NOMO-1 (cell line): Measurements from ENCODE around the gene RPS28.
"Not testable (repeated sequence)": the region's sequence is repeated elsewhere in the genome, so short reads cannot be mapped to it uniquely, and the experiment has no call there.

Experiments used
- DNase-seq, 2 experiments: peaks; one replicate each; lab custom pipeline; 2025; ENCODE audit not compliant: unreplicated experiment in 2 of 2; lab: John Stamatoyannopoulos, UW

The RPS28 gene

GRCh38 chr19:8340341-8341096 lies 19.2 kb downstream of the RPS28 start:
- no peak for DNase-seq

GRCh38 chr19:8341504-8341903 lies 20.2 kb downstream of the RPS28 start:
- DNase-seq: not testable (repeated sequence)

DNA sequence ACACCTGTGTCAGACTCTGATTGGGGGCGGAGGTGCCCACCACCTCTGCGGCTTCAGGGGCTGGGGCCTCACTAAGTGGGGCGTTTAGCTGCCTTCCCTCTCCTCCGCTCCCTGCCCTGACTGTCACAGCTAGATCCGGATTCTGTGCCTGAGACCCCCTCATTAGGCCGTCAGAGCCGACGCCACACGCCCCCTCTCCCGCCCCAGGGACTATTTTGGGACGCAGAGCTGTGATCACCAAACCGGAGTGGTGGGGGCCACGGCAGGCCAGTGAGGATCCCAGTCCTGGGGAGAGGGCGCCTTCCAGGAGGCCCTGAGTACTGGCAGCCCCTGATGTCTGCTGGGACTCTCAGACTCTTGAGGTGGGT lies 21.0 kb downstream of the RPS28 start:
- no peak for DNase-seq

DNA sequence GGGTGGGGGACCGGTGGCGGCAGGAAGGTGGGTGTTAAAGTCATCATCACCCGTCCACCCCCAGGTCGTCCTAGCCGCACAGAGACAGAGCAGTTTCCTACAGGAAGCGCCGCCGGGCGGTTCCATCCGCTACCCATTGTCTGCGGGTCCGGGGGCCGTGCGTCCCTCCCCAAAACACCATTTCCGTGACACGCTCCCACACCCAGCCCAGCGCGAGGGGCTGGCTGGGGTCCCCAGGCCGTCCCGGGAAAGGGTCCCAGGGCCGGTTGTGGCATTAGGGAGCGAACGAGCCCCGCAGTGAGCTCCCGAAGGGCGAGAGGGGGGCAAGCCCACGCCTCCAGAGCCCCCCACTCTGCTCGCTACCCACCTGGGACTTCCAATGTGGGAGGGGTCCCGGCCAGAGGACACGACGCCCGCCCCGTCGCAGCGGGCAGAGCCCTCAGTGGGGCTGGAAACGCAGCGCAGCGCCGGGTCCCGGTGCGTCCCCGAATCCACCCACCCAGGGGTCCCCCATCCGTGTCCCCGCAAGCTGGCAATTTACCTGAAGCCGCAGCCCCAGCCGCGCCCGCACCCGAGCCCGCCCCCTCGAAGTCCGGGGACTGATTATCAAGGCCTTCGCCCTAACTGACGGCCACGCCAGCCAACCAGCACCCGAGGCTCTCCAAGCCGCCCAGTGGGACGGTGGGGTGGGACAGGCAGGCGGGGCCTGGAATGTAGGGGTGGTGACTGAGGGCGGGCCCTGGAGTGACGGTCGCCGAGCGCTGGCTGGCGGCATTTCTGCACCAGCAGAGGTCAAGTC lies 21.6 kb downstream of the RPS28 start, which contains the start of gene KANK3:
Gene KANK3 (minus strand): TSS at position 579 of the 799 bp plus-strand sequence. CDS start 5,434 bp downstream, outside the sequence.
- DNase-seq: peak; percentile 80 to 89

DNA sequence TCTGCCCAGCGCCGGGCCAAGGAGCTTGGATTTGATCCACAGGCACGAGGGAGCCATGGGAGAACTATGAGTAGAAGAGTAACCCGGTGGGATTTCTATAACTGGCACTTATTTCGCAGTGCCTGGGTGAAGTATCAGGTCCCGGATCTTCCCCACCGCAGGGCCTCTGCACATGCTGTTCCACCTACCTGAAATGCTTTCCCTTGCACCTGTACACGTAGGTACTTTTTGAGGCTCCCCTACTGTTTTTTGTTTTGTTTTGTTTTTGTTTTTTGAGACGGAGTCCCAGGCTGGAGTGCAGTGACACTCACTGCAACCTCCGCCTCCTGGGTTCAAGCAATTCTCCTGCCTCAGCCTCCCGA lies 22.2 kb downstream of the RPS28 start:
- no peak for DNase-seq

DNA sequence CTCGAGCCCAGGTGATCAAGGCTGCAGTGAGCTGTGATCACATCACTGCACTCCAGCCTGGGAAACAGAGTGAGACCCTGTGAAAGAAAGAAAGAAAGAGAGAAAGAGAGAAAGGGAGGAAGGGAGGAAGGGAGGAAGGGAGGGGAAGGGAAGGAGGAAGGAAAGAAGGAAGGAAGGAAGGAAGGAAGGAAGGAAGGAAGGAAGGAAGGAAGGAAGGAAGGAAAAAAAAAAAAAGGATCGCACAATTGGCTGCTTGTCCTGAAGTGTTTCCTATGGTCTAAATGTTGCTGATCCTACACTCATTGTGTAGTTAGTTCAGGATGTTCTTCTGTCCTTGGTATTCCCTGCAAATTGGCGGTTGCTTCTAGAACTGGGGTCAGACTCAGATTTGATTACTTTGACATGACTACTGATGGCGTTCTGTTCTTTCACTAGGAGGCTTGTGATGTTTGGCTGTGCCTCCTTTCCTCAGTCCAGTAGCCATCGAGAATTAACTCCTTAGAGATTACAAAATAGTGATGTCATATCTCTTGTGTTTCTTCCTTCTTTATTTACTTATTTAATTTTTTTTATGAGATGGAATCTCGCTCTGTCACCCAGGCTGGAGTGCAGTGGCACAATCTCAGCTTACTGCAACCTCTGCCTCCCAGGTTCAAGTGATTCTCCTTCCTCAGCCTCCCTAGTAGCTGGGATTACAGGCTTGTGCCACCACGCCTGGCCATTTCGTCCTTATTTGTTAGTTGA lies 28.5 kb downstream of the RPS28 start:
- DNase-seq: not testable (repeated sequence)

GRCh38 chr19:8352134-8352827 lies 31.0 kb downstream of the RPS28 start:
- no peak for DNase-seq

DNA sequence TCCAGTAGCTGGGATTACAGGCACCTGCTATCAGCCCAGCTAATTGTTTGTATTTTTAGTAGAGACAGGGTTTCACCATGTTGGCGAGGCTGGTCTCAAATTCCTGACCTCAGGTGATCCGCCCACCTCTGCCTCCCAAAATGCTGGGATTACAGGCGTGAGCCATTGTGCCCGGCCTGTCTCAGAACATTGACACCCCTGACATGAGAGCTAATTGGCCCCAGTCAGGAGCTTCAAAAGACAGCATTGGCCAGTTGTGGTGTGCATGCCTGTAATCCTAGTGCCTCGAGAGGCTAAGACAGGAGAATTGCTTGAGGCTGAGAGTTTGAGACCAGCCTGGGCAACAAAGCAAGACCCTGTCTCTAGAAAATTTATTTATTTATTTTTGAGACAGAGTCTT lies 31.5 kb downstream of the RPS28 start:
- DNase-seq: not testable (repeated sequence)

DNA sequence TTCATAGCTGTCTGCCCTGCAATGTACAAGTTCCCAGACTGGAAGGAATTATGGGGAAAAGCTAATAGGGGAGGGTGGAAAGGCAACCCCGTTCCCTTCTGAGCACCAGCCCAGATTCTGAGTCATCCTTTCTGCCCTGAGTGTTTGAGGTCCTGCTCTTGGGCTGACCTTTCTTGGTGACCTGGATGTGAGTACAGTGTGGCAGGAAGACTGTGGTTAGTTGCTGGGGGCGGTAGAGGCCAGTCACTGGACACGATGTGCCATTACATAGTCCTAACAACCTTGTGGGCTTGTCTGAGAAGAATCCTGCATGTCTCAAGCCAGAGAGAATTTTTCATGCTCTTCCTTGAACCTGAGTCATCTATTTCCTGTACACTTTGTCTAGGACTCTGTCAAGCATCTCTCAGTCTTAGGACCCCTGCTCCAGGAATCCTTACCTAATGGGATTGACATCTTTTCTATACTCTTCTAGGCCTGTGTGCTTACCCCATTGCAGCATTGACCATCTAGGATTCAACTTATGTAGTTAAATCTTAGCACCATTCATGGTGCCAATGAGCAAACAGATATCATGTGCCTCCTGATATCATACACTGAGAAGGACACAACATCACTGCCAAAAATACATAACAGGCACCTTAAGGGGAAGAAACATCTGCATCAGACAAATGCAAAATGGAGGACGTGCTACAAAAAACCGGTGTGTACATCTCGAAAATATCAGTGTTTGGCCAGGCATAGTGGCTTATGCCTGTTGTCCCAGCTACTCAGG lies 34.5 kb downstream of the RPS28 start:
- DNase-seq: no peak

DNA sequence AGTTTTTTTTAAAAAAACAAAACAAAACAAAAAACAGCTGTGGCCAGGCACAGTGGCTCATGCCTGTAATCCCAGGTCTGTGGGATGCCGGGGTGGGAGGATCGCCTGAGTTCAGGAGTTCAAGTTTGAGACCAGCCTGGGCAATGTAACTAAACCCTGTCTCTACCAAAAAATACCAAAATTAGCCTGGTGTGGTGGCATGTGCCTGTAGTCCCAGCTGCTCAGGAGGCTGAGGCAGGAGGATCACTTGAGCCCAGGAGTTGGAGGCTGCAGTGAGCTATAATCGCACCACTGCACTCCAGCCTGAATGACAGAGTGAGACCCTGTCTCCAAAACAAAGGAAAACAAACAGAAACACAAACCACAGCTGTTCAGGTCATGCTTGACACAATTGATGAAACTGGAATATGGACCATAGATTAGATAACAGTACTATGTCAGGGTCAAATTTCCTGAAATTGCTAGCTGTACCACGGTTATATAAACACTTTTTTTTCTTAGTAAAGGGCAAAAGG lies 35.8 kb downstream of the RPS28 start:
- no peak for DNase-seq

- DNase-seq: no peak
Observed at GRCh38 chr19:8358948-8359347, 37.7 kb downstream of the RPS28 start.

DNA sequence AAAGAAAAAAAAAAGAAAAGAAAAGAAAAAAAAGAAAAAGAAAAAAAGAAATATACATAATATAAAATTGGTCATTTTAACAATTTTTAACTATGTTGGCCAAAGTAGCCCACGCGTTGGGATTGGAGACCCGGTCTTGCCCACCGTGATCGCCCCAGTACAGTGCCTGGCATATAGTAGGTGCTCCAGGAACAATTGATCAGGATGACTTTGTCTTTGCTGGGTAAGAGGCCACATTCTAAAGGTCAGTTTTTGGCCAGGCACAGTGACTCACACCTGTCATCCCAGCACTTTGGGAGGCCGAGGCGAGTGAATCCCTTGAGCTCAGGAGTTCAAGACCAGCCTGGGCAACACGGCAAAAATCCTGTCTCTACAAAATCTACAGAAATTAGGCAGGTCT lies 38.9 kb downstream of the RPS28 start:
- no peak for DNase-seq

GRCh38 chr19:8361921-8362793 lies 40.9 kb downstream of the RPS28 start:
- DNase-seq: peak in 1 of 2 experiments; percentile 25

DNA sequence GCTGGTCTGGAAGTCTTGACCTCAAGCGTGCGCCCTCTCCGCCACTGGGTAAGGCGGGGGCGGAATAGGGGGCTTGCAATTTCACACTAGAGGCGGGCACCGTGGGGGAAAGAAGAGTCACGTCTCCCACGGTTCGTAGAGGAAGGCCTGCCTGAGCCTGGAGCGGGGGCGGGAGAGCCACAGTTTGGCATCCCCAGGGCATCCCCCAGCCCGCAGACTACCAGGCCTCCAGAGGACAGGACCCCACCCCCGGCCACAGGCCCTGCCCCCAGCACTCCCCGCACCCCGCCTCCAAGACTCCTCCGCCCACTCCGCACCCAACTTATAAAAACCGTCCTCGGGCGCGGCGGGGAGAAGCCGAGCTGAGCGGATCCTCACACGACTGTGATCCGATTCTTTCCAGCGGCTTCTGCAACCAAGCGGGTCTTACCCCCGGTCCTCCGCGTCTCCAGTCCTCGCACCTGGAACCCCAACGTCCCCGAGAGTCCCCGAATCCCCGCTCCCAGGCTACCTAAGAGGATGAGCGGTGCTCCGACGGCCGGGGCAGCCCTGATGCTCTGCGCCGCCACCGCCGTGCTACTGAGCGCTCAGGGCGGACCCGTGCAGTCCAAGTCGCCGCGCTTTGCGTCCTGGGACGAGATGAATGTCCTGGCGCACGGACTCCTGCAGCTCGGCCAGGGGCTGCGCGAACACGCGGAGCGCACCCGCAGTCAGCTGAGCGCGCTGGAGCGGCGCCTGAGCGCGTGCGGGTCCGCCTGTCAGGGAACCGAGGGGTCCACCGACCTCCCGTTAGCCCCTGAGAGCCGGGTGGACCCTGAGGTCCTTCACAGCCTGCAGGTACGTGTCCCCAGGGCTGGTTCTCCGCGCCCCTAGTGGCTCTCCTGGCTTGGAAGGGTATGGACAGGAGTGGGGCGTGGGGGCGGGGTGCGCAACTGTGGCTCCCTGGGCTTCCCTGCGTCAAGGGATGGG lies 42.8 kb downstream of the RPS28 start, which contains the start of gene ANGPTL4:
Gene ANGPTL4 (plus strand): TSS at position 353 of the 969 bp plus-strand sequence. CDS start 167 bp downstream, at position 520.
- DNase-seq: no peak

- no peak for DNase-seq
Observed at GRCh38 chr19:8366121-8366581, 44.9 kb downstream of the RPS28 start.

DNA sequence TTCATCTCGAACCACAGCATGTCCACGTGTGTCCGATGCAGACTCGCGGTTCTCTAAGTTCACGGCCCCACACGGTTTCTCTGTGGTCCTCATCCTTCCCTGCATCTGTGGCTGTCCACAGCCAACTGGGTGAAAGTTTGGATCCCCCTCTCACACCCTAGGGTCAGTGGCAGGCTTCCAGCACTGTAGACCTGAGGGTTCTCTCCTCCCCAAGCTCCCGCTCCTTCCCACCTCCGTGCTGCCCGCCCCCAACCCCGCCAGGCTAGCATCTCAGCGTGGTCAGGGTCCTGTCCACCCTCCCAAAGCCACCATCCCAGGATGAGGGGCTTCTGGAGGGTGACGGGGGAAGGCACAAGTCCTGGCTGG lies 45.6 kb downstream of the RPS28 start:
- DNase-seq: no peak

DNA sequence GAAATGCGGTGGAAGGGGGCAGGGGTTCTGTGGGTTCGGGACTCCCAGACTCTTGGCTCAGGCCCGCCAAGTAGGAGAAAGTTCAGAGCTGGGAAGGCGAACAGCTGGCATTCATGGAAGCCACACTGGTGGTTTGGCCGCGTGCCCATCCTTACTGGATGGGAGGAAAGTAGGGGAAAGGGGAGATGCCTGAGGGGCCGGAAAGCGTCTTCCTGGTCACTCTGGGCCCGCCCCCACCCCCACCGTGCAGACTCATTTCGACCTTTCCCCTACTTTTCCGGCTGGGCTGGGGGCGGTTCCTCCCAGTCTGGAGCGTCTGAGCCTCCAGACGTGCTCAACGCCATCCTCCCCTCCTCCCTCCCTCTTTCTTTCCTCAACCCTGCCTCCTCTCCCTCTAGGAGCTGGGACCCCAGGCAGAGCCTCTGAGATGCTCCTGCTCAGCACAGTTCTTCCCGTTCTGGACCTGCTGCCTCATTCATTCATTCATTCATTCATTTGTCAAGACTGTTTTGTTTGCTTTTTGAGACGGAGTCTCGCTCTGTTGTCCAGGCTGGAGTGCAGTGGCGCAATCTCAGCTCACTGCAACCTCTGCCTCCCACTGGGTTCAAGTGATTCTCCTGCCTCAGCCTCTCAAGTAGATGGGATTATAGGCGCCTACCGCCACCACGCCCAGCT lies 46.2 kb downstream of the RPS28 start:
- DNase-seq: no peak
